HG03280 (cell line): Measurements from ENCODE around the gene LCE2C.

Experiments used
- ATAC-seq: cut with Tn5 transposase; IDR thresholded peaks from one replicate; pipeline ENCODE4 v1.9.1; 2021; ENCODE audit warnings: mild to moderate bottlenecking, moderate library complexity; ENCODE audit not compliant: unreplicated experiment

LCE2C gene

GRCh38 chr1:152718238-152718637 is 43.2 kb downstream of the LCE2C start:
- ATAC-seq: no peak

- ATAC-seq: no peak
These were observed 50.2 kb downstream of the LCE2C start for GRCh38 chr1:152725261-152725660.
